Measurements from ENCODE around the gene ZIC5. TPM values are rescaled to one million over a fixed set of nuclear protein-coding genes. Genes with fewer than 3 reads are reported as not detected.
"Not testable (repeated sequence)": the region's sequence is repeated elsewhere in the genome, so short reads cannot be mapped to it uniquely, and the experiment has no call there.

The ZIC5 gene
- total and polyA plus RNA-seq, 8 donors, result 0.06 TPM; not detected in 7

- Histone ChIP-seq H3K4me3 (peak overlapping the region in 2 of 4 donors; percentile 22 to 33), H3K27me3 (peaks cover 10 to 57% (median 22%) of the 10 kb centered on the region in 4 donors), H3K4me1 (peaks cover 5 to 23% (median 6%) of the 10 kb centered on the region in 3 donors), H3K27ac (no peak overlapping the region), H3K36me3 (no peaks in the 10 kb centered on the region), H3K9me3 (no peaks in the 10 kb centered on the region)
- peak; percentile 30 to 62 (median 52) for ATAC-seq
- WGBS, 2 donors, result 2 to 3% methylated on average over 60 to 68 of the region's 68 CpGs
- no peak for FAIRE-seq
- intact Hi-C loops (cut with DNase I), result no loop called here
- no peak for TF ChIP-seq CTCF (IDR thresholded peaks at IDR 0.05)
- DNase-seq, result peak in 2 of 6 donors; percentile 64 to 68
Observed at GRCh38 chr13:99956473-99957349, 14.9 kb downstream of the ZIC5 start.

DNA sequence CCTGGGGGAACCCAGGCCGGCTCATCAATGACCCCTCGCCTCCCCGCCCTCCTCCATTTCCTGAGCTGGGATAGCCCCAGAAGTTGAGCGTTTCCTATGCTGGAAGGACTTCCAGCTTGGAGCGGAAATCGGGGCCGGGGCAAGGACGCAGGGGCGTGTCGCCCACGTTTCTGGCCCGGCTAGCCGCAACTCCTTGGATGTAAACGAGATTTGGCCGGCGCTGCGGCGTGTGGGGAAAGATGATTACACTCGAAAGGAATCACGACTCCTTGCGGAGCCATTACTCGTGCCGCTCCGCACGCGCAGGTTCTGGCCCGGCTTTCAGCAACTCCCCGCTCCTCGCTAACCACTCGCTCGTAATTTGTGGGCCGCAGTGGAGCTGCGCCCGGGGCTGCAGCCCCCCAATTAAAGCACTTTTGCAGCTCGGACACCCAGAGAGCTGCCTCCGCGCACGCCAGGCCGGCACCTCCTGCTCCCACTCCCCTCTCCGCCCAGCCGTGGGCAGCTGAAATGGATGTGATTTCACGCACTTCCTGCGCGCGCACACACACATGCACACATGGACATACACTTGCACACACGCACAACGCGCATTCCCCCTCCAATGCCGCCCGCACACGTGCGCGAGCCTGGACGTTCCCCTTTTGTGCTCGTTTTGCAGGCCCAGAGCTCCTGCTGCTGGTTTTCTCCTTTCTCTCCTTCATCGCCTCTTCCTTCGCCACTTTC is 15.7 kb downstream of the ZIC5 start:
- Histone ChIP-seq H3K4me3 (peak overlapping the region in 2 of 4 donors; percentile 22 to 33), H3K27me3 (peaks cover 10 to 56% (median 22%) of the 10 kb centered on the region in 4 donors), H3K36me3 (no peaks in the 10 kb centered on the region), H3K27ac (no peak overlapping the region), H3K4me1 (peaks cover 5 to 23% (median 6%) of the 10 kb centered on the region in 3 donors), H3K9me3 (no peaks in the 10 kb centered on the region)
- intact Hi-C loops (cut with DNase I), result no loop called here
- no peak for TF ChIP-seq CTCF (IDR thresholded peaks at IDR 0.05)
- ATAC-seq (peak in 3 of 4 donors; percentile 8 to 38 (median 36)), DNase-seq (peak in 2 of 6 donors; percentile 59), FAIRE-seq (no peak)
- WGBS, 2 donors, result 8 to 9% methylated on average over 57 of the region's 57 CpGs

DNA sequence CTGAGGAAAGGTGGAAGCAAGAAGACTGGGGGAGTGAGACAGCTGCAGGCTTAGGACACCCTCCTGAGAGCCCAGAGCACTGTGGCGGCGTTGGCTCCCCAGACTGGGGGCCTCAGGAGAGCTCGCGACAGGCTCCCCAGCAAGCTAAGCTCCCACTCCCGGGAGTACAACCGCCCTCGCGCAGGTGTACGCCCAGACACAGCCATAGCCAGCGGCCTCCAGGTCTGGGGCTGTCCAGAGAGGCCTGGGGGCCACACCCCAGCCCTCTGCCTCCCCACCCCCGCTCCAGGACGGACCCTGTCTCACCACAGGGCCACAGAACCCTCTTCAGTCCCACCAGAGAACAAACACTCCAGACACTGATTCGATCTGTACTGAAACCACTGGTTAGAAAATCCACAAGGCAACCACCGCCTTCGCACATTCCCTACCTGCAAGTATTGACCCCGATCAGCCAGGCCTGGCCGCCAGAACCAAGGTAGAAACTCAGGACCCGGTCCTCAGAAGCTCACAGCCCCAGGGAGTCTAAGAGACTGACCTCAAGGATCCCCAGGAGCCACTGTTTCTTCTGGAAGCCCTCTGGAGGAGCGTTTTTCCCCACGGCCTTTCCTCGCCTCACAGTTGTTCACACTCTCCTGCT is 16.3 kb downstream of the ZIC5 start:
- H3K36me3 ChIP-seq, result no peaks in the 10 kb centered on the region
- DNase-seq (no peak), ATAC-seq (no peak), FAIRE-seq (no peak)
- 42 to 55% methylated on average over 19 to 21 of the region's 21 CpGs for WGBS, 2 donors
- no peak overlapping the region for H3K27ac ChIP-seq
- intact Hi-C loops (cut with DNase I), result no loop called here
- peaks cover 10 to 50% (median 22%) of the 10 kb centered on the region in 4 donors for H3K27me3 ChIP-seq
- no peak overlapping the region for H3K4me3 ChIP-seq
- TF ChIP-seq CTCF (IDR thresholded peaks at IDR 0.05), result no peak
- H3K9me3 ChIP-seq, result no peaks in the 10 kb centered on the region
- H3K4me1 ChIP-seq, result peaks cover 5 to 23% (median 6%) of the 10 kb centered on the region in 3 donors

DNA sequence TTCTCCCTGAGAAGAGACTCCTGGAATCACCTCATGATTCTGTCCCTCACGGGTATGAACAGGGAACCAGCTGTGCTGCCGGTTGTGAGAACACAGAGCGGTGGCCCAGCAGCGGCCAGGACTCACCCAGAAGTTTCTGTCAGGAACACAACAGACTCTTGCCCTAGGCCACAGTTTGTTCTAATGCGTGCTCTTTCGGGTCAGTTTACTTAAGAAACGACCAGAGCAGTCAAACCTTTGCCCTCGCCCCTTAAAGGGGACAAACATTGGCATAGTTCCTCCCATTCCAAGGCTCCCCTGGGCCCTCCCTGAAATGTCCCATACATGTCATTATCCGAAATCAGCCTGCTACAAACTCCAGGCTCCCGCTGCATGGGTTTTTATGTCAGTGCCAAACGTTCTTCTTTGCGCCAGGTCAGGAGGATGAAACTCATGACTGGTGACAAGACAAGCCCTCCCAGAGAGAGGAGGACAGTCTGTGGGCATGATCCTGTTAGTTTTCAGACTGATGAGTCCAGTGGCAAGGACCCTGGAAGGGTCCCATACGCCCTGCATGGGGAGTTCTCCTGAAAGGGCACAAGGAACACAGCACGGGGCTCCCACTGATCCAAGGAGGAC is 18.3 kb downstream of the ZIC5 start:
- ATAC-seq (no peak), FAIRE-seq (no peak), DNase-seq (no peak)
- Histone ChIP-seq H3K27ac (no peak overlapping the region), H3K4me1 (peaks cover 5 to 12% (median 6%) of the 10 kb centered on the region in 3 donors), H3K4me3 (no peak overlapping the region), H3K27me3 (peaks cover 3 to 32% (median 13%) of the 10 kb centered on the region in 4 donors), H3K9me3 (no peaks in the 10 kb centered on the region), H3K36me3 (no peaks in the 10 kb centered on the region)
- intact Hi-C loops (cut with DNase I), result no loop called here
- 63 to 70% methylated on average over 14 of the region's 14 CpGs for WGBS, 2 donors
- no peak for TF ChIP-seq CTCF (IDR thresholded peaks at IDR 0.05)

DNA sequence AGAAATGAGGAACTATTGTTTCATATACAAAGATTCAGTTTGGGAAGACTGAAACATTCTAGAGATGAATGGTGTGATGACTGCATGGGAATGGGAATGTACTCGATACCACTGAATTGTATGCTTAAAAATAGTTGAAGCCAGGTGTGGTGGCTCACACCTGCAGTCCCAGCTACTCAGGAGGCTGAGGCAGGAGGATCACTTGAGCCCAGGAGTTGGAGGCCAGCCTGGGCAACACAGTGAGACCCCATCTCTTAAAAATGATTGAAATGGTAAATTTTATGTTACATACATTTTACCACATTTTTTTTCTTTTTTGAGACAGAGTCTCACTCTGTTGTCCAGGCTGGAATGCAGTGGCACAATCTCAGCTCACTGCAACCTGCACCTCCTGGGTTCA is 19.9 kb downstream of the ZIC5 start:
- H3K27ac ChIP-seq; H3K4me3 ChIP-seq; ATAC-seq; intact Hi-C loops (cut with DNase I); H3K36me3 ChIP-seq; H3K9me3 ChIP-seq; DNase-seq; H3K4me1 ChIP-seq; FAIRE-seq: not testable (repeated sequence)
- H3K27me3 ChIP-seq, result peaks cover 0 to 18% (median 2%) of the 10 kb centered on the region in 4 donors
- WGBS, 2 donors, result 95 to 96% methylated on average over 1 of the region's 1 CpG

Data from pancreas (tissue), 10 donors.